ENCODE data around the gene CFAP74. TPM values are rescaled to one million over a fixed set of nuclear protein-coding genes. Genes with fewer than 3 reads are reported as not detected.

CFAP74 gene
- total RNA-seq, 1 experiment from 2014 or later: not detected

- DNase-seq (ENCODE audit: low spot score): no peak
Observed at GRCh38 chr1:1927751-1928150, 75.8 kb downstream of the CFAP74 start.

- DNase-seq (ENCODE audit: low spot score): no peak
Observed at GRCh38 chr1:1926886-1927660, 76.5 kb downstream of the CFAP74 start.

- DNase-seq (ENCODE audit: low spot score): no peak
Observed at GRCh38 chr1:1926346-1926811, 77.2 kb downstream of the CFAP74 start.

- no peak for DNase-seq (ENCODE audit: low spot score)
Observed at GRCh38 chr1:1925437-1926345, 77.9 kb downstream of the CFAP74 start.

- no peak for DNase-seq (ENCODE audit: low spot score)
Observed at GRCh38 chr1:1924849-1925248, 78.7 kb downstream of the CFAP74 start.

GRCh38 chr1:1924386-1924785, 79.2 kb downstream of the CFAP74 start:
- no peak for DNase-seq (ENCODE audit: low spot score)

GRCh38 chr1:1922956-1923833, 80.4 kb downstream of the CFAP74 start:
- no peak for DNase-seq (ENCODE audit: low spot score)

GRCh38 chr1:1922702-1922955, 81.0 kb downstream of the CFAP74 start:
- no peak for DNase-seq (ENCODE audit: low spot score)

- no peak for DNase-seq (ENCODE audit: low spot score)
Observed at GRCh38 chr1:1921901-1922701, 81.5 kb downstream of the CFAP74 start.

GRCh38 chr1:1921459-1921862, 82.1 kb downstream of the CFAP74 start:
- DNase-seq (ENCODE audit: low spot score): no peak

- no peak for DNase-seq (ENCODE audit: low spot score)
Observed at GRCh38 chr1:1920608-1921458, 82.8 kb downstream of the CFAP74 start.

GRCh38 chr1:1920057-1920607, 83.5 kb downstream of the CFAP74 start:
- DNase-seq (ENCODE audit: low spot score): no peak

GRCh38 chr1:1919304-1920056, 84.1 kb downstream of the CFAP74 start:
- peak; percentile 98 for DNase-seq (ENCODE audit: low spot score)

GRCh38 chr1:1918901-1919303, 84.7 kb downstream of the CFAP74 start, which contains the start of gene TMEM52:
TSS of gene TMEM52 (minus strand) at chr1:1919279. CDS start at chr1:1919265, 14 bp downstream.
- no peak for DNase-seq (ENCODE audit: low spot score)

GRCh38 chr1:1917995-1918900, 85.3 kb downstream of the CFAP74 start:
- no peak for DNase-seq (ENCODE audit: low spot score)

- DNase-seq (ENCODE audit: low spot score): no peak
Observed at GRCh38 chr1:1917304-1917976, 86.1 kb downstream of the CFAP74 start.

GRCh38 chr1:1916851-1917251, 86.7 kb downstream of the CFAP74 start:
- no peak for DNase-seq (ENCODE audit: low spot score)

All from HT-29 (cell line).